ENCODE data around the gene CTDP1.

CTDP1 gene

GRCh38 chr18:79695269-79695668 is 15.7 kb downstream of the CTDP1 start:
- no peak overlapping the region for H3K27ac ChIP-seq
- H3K4me3 ChIP-seq, result no peak overlapping the region

- no peak overlapping the region for H3K4me3 ChIP-seq
- H3K27ac ChIP-seq, result no peak overlapping the region
Measured at GRCh38 chr18:79695856-79696850, 16.6 kb downstream of the CTDP1 start.

GRCh38 chr18:79697178-79697577 is 17.6 kb downstream of the CTDP1 start:
- Histone ChIP-seq H3K4me3 (no peak overlapping the region), H3K27ac (no peak overlapping the region)

- Histone ChIP-seq H3K4me3 (no peak overlapping the region), H3K27ac (no peak overlapping the region)
Measured at GRCh38 chr18:79697976-79698375, 18.4 kb downstream of the CTDP1 start.

GRCh38 chr18:79698668-79699335 is 19.2 kb downstream of the CTDP1 start:
- Histone ChIP-seq H3K4me3 (no peak overlapping the region), H3K27ac (no peak overlapping the region)

- no peak overlapping the region for H3K27ac ChIP-seq
- no peak overlapping the region for H3K4me3 ChIP-seq
Measured at GRCh38 chr18:79699653-79700052, 20.1 kb downstream of the CTDP1 start.

- Histone ChIP-seq H3K27ac (no peak overlapping the region), H3K4me3 (no peak overlapping the region)
Measured at GRCh38 chr18:79702906-79703305, 23.3 kb downstream of the CTDP1 start.

- H3K4me3 ChIP-seq, result no peak overlapping the region
Measured at GRCh38 chr18:79704631-79705030, 25.0 kb downstream of the CTDP1 start.

GRCh38 chr18:79705272-79705671 is 25.7 kb downstream of the CTDP1 start:
- Histone ChIP-seq H3K27ac (no peak overlapping the region), H3K4me3 (no peak overlapping the region)

More at GRCh38 chr18:79704631-79705030, 25.0 kb downstream of the CTDP1 start:
- no peak overlapping the region for H3K27ac ChIP-seq

GRCh38 chr18:79706006-79706405 is 26.4 kb downstream of the CTDP1 start:
- H3K4me3 ChIP-seq, result no peak overlapping the region

GRCh38 chr18:79706658-79707057 is 27.1 kb downstream of the CTDP1 start:
- H3K4me3 ChIP-seq, result no peak overlapping the region
- H3K27ac ChIP-seq, result no peak overlapping the region

More at GRCh38 chr18:79706006-79706405, 26.4 kb downstream of the CTDP1 start:
- no peak overlapping the region for H3K27ac ChIP-seq

GRCh38 chr18:79707239-79707638 is 27.6 kb downstream of the CTDP1 start:
- Histone ChIP-seq H3K4me3 (no peak overlapping the region), H3K27ac (no peak overlapping the region)

- no peak overlapping the region for H3K27ac ChIP-seq
- no peak overlapping the region for H3K4me3 ChIP-seq
Measured at GRCh38 chr18:79707671-79708070, 28.1 kb downstream of the CTDP1 start.

- Histone ChIP-seq H3K4me3 (no peak overlapping the region), H3K27ac (no peak overlapping the region)
Measured at GRCh38 chr18:79708412-79708811, 28.8 kb downstream of the CTDP1 start.

GRCh38 chr18:79712206-79712857 is 32.7 kb downstream of the CTDP1 start:
- no peak overlapping the region for H3K4me3 ChIP-seq
- no peak overlapping the region for H3K27ac ChIP-seq

- H3K4me3 ChIP-seq, result no peak overlapping the region
Measured at GRCh38 chr18:79713341-79713740, 33.7 kb downstream of the CTDP1 start.

GRCh38 chr18:79714531-79715240 is 35.1 kb downstream of the CTDP1 start:
- Histone ChIP-seq H3K27ac (no peak overlapping the region), H3K4me3 (no peak overlapping the region)

More at GRCh38 chr18:79713341-79713740, 33.7 kb downstream of the CTDP1 start:
- H3K27ac ChIP-seq, result no peak overlapping the region

GRCh38 chr18:79715280-79715679 is 35.7 kb downstream of the CTDP1 start:
- Histone ChIP-seq H3K27ac (no peak overlapping the region), H3K4me3 (no peak overlapping the region)

- Histone ChIP-seq H3K27ac (no peak overlapping the region), H3K4me3 (no peak overlapping the region)
Measured at GRCh38 chr18:79717059-79717458, 37.5 kb downstream of the CTDP1 start.
